ENCODE measurements around the gene PTOV1.
A peak's percentile ranks its signal among the peaks of the same experiment; 100 is the strongest.

Gene PTOV1

GRCh38 chr19:49854378-49855263 is 3.7 kb downstream of the PTOV1 start:
- no peaks in the 10 kb centered on the region for H3K27me3 Mint-ChIP-seq (ENCODE audit: low read depth)
- peaks cover 23% of the 10 kb centered on the region for H3K4me1 Mint-ChIP-seq
- peaks cover 7% of the 10 kb centered on the region for H3K9me3 Mint-ChIP-seq
- peaks cover 28% of the 10 kb centered on the region for H3K36me3 Mint-ChIP-seq (ENCODE audit: low read depth)
- H3K4me3 Mint-ChIP-seq = no peak overlapping the region
- TF ChIP-seq CTCF (IDR thresholded peaks at IDR 0.05; ENCODE audit: unreplicated experiment in 3 of 3) = no peak
- H3K27ac Mint-ChIP-seq = no peak overlapping the region

DNA sequence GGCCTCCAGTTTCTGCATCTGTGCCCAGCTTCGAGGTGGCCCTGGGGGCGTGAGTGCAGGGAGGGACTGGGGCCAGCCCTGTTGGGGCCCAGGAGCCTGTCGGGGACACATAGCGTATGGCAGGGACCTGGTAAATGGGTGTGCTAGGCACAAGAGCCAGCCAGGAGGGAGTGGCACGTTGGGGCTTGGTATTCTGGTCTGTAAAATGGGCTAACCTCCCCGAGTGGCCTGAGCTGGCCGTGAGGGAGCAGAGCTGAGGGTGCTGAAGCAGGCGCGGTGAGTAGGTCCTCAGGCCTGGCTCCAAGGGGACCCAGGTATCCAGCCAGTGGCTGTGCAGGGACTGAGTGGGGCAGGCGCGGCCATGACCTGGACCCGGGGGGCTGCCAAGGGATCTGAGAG is 4.3 kb downstream of the PTOV1 start:
- Mint-ChIP-seq H3K4me3 (no peak overlapping the region), H3K9me3 (peaks cover under 1% of the 10 kb centered on the region), H3K4me1 (peaks cover 20% of the 10 kb centered on the region), H3K27me3 (ENCODE audit: low read depth) (no peaks in the 10 kb centered on the region), H3K27ac (peak overlapping the region in 1 of 3 experiments; percentile 22), H3K36me3 (ENCODE audit: low read depth) (peaks cover 21% of the 10 kb centered on the region)
- no peak for TF ChIP-seq CTCF (IDR thresholded peaks at IDR 0.05; ENCODE audit: unreplicated experiment in 3 of 3)

GRCh38 chr19:49855676-49856573 is 5.0 kb downstream of the PTOV1 start:
- no peak for TF ChIP-seq CTCF (IDR thresholded peaks at IDR 0.05; ENCODE audit: unreplicated experiment in 3 of 3)
- Mint-ChIP-seq H3K4me1 (peaks cover 20% of the 10 kb centered on the region), H3K36me3 (ENCODE audit: low read depth) (peaks cover 20% of the 10 kb centered on the region), H3K9me3 (no peaks in the 10 kb centered on the region), H3K4me3 (peak overlapping the region in 1 of 3 experiments; percentile 26), H3K27ac (peak overlapping the region in 1 of 3 experiments; percentile 22), H3K27me3 (ENCODE audit: low read depth) (no peaks in the 10 kb centered on the region)

GRCh38 chr19:49856574-49857021 is 5.6 kb downstream of the PTOV1 start:
- Mint-ChIP-seq H3K4me1 (peaks cover 20% of the 10 kb centered on the region), H3K36me3 (ENCODE audit: low read depth) (peaks cover 21% of the 10 kb centered on the region)

More at GRCh38 chr19:49856574-49857021, 5.6 kb downstream of the PTOV1 start:
- H3K9me3 Mint-ChIP-seq = no peaks in the 10 kb centered on the region
- TF ChIP-seq CTCF (IDR thresholded peaks at IDR 0.05; ENCODE audit: unreplicated experiment in 3 of 3) = no peak
- H3K27ac Mint-ChIP-seq = no peak overlapping the region
- H3K4me3 Mint-ChIP-seq = no peak overlapping the region
- no peaks in the 10 kb centered on the region for H3K27me3 Mint-ChIP-seq (ENCODE audit: low read depth)

Data from nephron (organoid).